HG02623 (cell line): Measurements from ENCODE around the gene THRAP3.
"Not testable (repeated sequence)": the region's sequence is repeated elsewhere in the genome, so short reads cannot be mapped to it uniquely, and the experiment has no call there.

Experiments
- ATAC-seq: cut with Tn5 transposase; IDR thresholded peaks from one replicate; pipeline ENCODE4 v1.9.1; 2021; ENCODE audit warnings: moderate library complexity; ENCODE audit not compliant: unreplicated experiment

THRAP3 gene

DNA sequence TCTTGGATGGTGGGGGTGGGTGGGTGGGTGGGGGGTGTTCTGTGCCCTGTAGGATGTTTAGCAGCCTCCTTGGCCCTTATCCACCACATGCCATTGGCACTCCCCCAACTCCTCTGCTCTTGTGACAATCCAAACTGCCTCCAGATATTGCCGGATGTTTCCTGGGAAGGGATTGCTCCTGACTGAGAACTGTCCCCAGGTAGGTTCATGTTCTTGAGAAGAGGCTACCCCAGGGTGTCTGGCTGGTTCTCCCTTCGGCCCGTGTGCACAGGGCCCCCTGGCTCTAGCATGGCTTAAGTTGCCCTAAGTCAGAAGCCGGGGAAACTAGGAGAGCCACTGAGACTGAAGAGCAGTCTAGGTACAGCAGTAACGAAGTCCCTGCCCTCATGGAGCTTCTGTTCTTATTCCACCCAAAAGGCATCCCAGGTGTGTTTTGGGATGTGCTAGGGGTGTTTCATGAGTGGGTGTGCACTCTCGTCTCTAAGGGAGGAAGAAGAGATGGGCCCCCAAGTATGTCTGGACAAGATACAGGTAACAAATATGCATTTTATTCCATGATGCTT, 19.8 kb upstream of the THRAP3 start:
- ATAC-seq: no peak

DNA sequence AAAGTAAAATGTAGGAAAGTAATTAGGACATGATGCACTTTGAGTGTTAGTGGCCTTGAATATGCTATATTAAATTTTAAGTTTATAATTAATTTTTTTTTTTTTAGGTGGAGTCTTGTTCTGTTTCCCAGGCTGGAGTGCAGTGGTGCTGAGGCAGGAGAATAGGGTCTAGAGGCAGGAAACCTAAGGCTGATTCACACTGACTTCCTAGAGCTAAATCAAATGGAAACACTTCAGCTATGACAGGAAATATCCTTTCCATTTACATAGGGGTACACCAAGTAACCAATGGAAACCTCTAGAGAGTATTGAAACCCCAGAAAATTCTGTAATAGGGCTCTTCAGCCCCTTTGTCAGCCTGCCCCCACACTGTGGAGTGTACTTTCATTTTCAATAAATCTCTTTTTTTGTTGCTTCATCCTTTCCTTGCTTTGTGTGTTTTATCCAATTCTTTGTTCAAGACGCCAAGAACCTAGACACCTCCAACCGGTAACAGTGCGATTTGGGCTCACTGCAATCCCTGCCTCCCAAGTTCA, 17.9 kb upstream of the THRAP3 start:
- no peak for ATAC-seq

- ATAC-seq: no peak
These were observed 16.9 kb upstream of the THRAP3 start for GRCh38 chr1:36207339-36207738.

GRCh38 chr1:36208978-36209703, 15.1 kb upstream of the THRAP3 start:
- ATAC-seq: no peak

DNA sequence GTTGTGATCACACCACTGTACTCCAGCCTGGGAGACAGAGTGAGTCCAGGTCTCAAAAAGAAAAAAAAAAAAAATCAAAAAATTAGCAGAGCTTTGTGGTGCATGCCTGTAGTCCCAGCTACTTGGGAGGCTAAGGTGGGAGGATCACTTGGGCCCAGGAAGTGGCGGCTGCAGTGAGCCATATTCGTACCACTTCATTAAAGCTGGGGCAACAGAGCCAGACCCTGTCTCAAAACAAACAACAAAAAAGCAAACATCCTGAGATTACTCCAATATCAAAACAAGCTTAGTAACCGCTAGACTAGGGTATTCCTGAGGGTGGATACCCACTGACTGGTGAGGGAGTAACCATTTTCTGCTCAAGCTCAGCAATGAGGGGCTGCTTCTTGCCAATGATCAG, 12.9 kb upstream of the THRAP3 start:
- ATAC-seq: no peak

DNA sequence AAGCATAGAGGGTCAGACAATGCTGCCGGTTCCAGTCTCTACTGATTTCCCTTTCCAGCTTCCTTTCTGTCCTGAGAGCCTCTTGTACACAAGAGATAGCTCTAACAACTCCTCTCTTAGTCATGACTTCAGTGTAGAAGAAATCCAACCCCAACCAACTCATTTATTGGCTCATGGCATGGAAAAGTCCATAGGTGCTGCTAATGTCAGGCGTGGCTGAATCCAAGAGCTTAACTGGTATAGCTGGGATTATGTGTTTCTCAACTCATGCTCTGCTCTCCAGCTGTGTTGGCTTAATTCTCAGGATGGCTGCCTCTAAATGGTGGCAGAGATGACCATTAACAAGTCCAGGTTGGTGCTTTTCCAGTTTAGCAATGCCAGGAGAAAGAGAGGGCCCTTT, 12.4 kb upstream of the THRAP3 start:
- ATAC-seq: no peak

DNA sequence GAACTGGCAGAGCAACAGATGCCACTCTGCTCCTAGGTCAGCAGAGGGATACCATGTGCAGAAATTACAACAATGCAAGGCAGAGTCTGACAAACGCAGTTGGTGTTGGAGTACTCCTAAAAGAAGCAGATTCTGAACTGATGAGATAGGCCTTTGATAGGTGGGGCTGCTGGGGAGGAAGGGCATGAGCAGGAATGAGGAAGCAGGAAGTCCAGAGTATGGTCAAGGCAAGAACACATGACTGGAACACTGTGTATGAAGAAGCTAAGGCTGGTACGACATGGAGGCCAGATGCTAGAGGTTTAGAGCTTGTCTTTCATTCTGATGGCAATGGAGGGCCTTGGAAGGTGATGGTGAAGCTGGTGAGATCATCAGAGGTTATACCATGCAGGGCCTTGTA, 11.5 kb upstream of the THRAP3 start:
- ATAC-seq: no peak

DNA sequence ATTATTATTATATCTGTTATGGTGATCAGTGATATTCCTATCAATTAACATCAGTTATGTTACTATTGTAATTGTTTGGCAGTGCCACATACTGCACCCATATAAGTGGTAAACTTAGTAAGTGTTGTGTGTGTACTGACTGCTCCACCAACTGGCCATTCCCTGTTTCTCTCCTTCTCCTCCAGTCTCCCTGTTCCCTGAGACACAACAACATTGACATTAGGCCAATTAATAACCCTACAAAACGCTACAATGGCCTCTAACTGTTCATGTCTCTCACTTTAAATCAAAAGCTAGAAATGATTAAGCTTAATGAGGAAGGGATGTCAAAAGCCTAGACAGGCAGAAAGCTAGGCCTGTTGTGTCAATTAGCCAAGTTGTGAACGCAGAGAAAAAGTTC, 6.6 kb upstream of the THRAP3 start:
- no peak for ATAC-seq

DNA sequence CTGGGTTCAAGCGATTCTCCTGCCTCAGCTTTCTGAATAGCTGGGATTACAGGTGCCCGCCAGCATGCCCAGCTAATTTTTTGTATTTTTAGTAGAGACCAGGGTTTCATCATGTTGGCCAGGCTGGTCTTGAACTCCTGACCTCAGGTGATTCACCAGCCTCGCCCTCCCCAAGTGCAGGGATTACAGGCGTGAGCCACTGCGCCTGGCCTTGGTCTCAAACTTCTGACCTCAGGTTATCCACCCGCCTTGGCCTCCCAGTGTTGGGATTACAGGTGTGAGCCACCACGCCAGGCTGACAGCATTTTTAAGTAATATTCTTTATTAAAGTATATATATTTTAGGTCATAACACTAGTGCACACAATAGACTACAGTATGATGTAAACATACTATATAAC, 2.3 kb upstream of the THRAP3 start:
- not testable (repeated sequence) for ATAC-seq

- ATAC-seq: no peak
These were observed 1.5 kb upstream of the THRAP3 start for GRCh38 chr1:36222481-36223380.

GRCh38 chr1:36223381-36223995, 755 bp upstream of the THRAP3 start:
- peak; percentile 5 for ATAC-seq

- peak; percentile 41 for ATAC-seq
These were observed 467 bp downstream of the THRAP3 start for GRCh38 chr1:36224537-36225282.

DNA sequence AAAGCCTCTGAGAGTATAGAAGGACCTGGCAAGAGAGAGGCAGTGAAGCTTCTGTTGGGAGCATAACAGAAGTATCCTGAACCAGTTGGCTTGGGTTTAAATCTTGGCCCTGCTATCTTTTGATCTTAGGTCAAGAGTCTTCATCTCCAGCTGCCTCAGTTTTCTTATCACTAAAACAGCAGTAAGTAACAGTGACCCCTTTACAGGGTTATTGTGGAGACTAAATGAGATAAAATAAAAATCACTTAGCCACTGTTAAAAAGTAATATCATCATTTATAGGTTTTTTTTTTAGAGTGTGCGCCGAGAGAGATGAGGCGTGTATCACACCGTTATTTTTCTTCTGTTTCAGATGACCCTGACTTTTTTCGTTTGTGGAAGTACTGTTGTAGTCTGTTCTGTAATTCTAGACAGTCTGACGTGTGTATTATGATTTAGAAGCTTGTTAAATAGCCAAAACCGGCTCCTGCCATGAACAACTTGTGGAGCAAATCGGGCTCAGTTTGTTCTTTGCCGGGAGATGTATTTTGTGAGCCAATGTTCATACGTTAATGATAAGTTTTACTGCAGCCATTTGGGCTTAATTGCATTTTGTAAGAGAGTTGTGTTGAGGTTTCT, 1.1 kb downstream of the THRAP3 start:
- ATAC-seq: no peak

DNA sequence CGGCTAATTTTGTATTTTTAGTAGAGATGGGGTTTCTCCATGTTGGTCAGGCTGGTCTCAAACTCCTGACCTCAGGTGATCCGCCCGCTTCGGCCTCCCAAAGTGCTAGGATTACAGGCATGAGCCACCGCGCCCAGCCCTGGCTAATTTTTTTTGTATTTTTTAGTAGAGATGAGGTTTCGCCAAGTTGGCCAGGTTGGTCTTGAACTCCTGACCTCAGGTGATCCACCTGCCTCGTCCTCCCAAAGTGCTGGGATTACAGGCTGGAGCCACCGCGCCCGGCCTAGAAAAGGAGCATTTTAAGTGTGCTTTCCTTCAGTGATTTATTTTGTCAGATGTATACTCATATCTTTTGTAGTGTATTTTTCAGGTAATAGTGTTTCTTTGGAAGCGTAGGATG, 6.0 kb downstream of the THRAP3 start:
- not testable (repeated sequence) for ATAC-seq

DNA sequence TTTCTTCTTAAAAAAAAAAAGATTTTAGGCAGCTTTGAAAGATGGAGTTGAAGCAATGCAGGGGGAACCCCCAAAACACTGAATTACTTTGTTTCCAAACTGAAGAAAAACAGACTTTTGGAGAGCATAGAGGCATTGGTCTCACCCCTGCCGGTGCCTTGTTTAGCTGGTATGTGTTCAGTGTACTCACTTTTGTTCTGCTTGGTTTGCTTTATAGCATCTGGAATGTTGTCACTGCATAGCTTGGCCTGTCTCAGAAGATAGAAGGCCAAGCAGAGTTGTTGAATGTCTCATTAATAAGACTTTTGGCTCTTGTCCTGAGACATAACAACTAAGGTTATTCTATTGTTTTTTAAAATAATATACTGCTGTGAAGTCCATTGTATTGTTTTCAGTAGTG, 6.9 kb downstream of the THRAP3 start:
- ATAC-seq: no peak

DNA sequence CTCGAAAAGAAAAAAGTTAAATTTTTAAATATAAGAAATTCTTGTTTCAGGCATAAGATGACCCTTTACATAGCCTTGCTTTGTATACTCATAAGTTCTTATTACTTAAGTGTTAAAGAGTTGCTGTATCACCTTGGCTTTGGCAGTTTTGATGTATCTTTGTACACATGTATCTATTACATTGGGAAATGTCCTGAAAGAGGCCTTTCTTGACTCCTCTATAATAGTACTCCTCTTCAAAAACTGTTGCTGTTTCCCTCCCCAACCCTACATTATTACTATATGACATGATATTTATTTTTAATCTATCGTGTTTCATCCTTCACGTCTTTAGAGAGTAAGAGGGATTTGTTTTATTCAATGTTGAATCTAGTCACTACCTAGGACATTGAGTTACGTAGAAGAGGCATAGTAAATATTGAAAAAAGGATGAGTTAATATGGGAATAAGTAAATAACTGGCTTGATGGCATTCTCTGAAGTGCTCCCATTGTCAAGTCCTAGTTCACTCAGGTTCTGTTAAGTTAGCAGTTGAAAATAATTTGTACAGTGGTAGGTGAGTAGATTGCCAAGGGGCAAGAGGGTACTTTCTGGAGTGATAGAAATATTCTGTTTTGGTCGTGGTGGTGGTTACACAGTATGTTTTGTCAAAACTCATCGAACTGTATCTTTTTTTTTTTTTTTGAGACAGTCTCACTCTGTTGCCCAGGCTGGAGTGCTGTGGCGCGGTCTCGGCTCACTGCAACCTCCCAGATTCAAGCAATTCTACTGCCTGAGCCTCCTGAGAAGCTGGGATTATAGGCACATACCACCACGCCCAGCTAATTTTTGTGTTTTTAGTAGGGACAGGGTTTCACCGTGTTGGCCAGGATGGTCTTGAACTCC, 8.2 kb downstream of the THRAP3 start:
- no peak for ATAC-seq

DNA sequence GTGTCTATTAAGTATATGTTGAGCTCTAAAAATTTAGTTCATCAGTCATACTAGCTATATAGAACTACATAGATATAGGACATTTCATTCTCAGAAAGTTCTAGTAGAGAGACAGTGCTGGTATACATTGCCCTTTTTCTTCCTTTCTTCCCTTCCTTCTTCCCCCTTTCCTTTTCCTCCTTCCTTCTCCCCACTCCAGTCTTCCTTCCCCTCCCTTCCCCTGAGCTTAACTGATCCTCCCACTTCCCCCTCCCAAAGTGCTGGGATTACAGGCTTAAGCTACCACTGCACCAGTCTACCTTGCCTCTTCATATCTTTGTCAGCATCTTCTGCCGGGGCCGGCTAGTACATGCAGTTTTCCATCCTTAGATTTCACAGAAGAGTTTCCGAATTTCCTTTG, 12.1 kb downstream of the THRAP3 start:
- no peak for ATAC-seq

DNA sequence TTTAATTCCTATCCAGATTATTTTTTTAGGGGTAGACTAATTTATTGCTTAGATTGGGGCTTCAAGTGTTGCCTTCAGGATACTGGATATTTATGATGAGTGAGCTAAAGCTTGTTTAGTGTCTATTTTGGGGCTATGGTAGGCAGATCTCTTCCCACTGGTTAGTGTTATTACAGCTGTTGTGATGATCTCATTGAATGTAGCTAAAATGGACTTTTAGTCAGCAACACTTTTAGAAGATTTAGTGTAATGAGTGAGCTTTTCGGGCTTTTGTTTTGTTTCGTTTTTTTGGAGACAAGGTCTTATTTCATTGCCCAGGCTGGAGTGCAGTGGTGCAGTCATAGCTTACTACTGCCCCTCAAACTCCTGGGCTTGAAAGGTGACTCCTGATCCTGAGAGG, 14.2 kb downstream of the THRAP3 start:
- ATAC-seq: no peak
